HepG2 (cell line): ENCODE measurements around the gene TNFAIP2. TPM values are rescaled to one million over a fixed set of nuclear protein-coding genes. Genes with fewer than 3 reads are reported as not detected.

Experiments
- CHCHD3 ChIP-seq: sonication (generic); formaldehyde crosslinking; IDR thresholded peaks from 2 replicates; pipeline ENCODE4 v1.8.0; 2022; ENCODE audit warnings: mild to moderate bottlenecking, missing genetic modification reagents, moderate library complexity
- MTF1 ChIP-seq: sonication (generic); formaldehyde crosslinking; IDR thresholded peaks from 2 replicates; pipeline ENCODE4 v1.5.0; 2020; ENCODE audit warnings: missing genetic modification reagents
- NAIF1 ChIP-seq: sonication (generic); formaldehyde crosslinking; IDR thresholded peaks from 2 replicates; pipeline ENCODE4 v1.5.0; 2020; ENCODE audit warnings: mild to moderate bottlenecking, missing genetic modification reagents, borderline replicate concordance
- NR3C1 ChIP-seq: sonication (generic); formaldehyde crosslinking; IDR thresholded peaks from 2 replicates; pipeline ENCODE4 v1.4.0; 2020; ENCODE audit warnings: missing genetic modification reagents
- PHF21A ChIP-seq: sonication (generic); formaldehyde crosslinking; IDR thresholded peaks from 2 replicates; pipeline ENCODE4 v1.5.0; 2020; ENCODE audit warnings: mild to moderate bottlenecking, missing genetic modification reagents
- SRSF4 ChIP-seq: fragments of 200-400 bp; formaldehyde crosslinking; IDR thresholded peaks from one replicate; pipeline ENCODE4 v1.6.1; 2018; ENCODE audit warnings: mild to moderate bottlenecking, low read depth, low read length, moderate library complexity; ENCODE audit not compliant: poor library complexity, severe bottlenecking
- SRY ChIP-seq: sonication (generic); formaldehyde crosslinking; IDR thresholded peaks from 2 replicates; pipeline ENCODE4 v1.8.0; 2022; ENCODE audit warnings: mild to moderate bottlenecking, missing genetic modification reagents
- ZBTB34 ChIP-seq: sonication (generic); formaldehyde crosslinking; IDR thresholded peaks from 2 replicates; pipeline ENCODE4 v1.8.0; 2022; ENCODE audit warnings: mild to moderate bottlenecking, missing genetic modification reagents
- ZC3H4 ChIP-seq: sonication (generic); formaldehyde crosslinking; IDR thresholded peaks from 2 replicates; pipeline ENCODE4 v1.4.0; 2020; ENCODE audit warnings: missing genetic modification reagents, borderline replicate concordance
- ZFP36L1 ChIP-seq: sonication (generic); formaldehyde crosslinking; IDR thresholded peaks from 2 replicates; pipeline ENCODE4 v1.8.0; 2022; ENCODE audit warnings: mild to moderate bottlenecking, missing genetic modification reagents, moderate library complexity
- ZNF484 ChIP-seq: sonication (generic); formaldehyde crosslinking; IDR thresholded peaks from 2 replicates; pipeline ENCODE4 v1.5.1; 2020; ENCODE audit warnings: mild to moderate bottlenecking, low read depth, missing genetic modification reagents, borderline replicate concordance
- ZNF605 ChIP-seq: sonication (generic); formaldehyde crosslinking; IDR thresholded peaks from 2 replicates; pipeline ENCODE4 v1.8.0; 2022; ENCODE audit warnings: mild to moderate bottlenecking, missing genetic modification reagents
- ZNF710 ChIP-seq: sonication (generic); formaldehyde crosslinking; IDR thresholded peaks from 2 replicates; pipeline ENCODE4 v1.5.0; 2020; ENCODE audit warnings: mild to moderate bottlenecking, missing genetic modification reagents, borderline replicate concordance
- ZNF737 ChIP-seq: sonication (generic); formaldehyde crosslinking; IDR thresholded peaks from 2 replicates; pipeline ENCODE4 v1.5.0; 2020; ENCODE audit warnings: missing genetic modification reagents, mild to moderate bottlenecking, borderline replicate concordance
- ZNF747 ChIP-seq: sonication (generic); formaldehyde crosslinking; IDR thresholded peaks from 2 replicates; pipeline ENCODE4 v1.8.1; 2023; ENCODE audit warnings: missing genetic modification reagents, mild to moderate bottlenecking, borderline replicate concordance
- ZNF772 ChIP-seq: sonication (generic); formaldehyde crosslinking; IDR thresholded peaks from 2 replicates; pipeline ENCODE4 v1.5.0; 2020; ENCODE audit warnings: mild to moderate bottlenecking, missing genetic modification reagents
- ZNF83 ChIP-seq: sonication (generic); formaldehyde crosslinking; IDR thresholded peaks from 2 replicates; pipeline ENCODE4 v1.4.0; 2020; ENCODE audit warnings: missing genetic modification reagents, mild to moderate bottlenecking, borderline replicate concordance
- ZSCAN20 ChIP-seq: sonication (generic); formaldehyde crosslinking; IDR thresholded peaks from 2 replicates; pipeline ENCODE4 v1.4.0; 2020; ENCODE audit warnings: missing genetic modification reagents, mild to moderate bottlenecking, borderline replicate concordance
- polyA plus RNA-seq, 8 experiments: library from polyadenylated mRNA; depleted of rRNA in 3 of 8; stranded (reverse) in 7 of 8; unstranded in 1 of 8; fragments of >200 nt; fragmentation: Illumina TruSeq in 4 of 8; extraction: Trizol in 4 of 8; gene quantifications; 2 replicates each; pipeline versions ENCODE4 v1.2.1 to v1.2.3, GENCODE V29; 2011 to 2016; ENCODE audit warnings: low read depth in 4 of 8, missing spikeins in 1 of 8, mixed read lengths in 1 of 8; ENCODE audit not compliant: insufficient read depth in 1 of 8
- total RNA-seq, 5 experiments: library from RNA; depleted of rRNA; stranded (reverse); fragments of >200 nt; fragmentation: Illumina TruSeq; extraction: Trizol; gene quantifications; 2 replicates each; pipeline ENCODE4 v1.2.3, GENCODE V29; 2016; ENCODE audit warnings: low read depth in 1 of 5
- TF ChIP-seq, protein P1 (sequence below): sonication (generic); formaldehyde crosslinking; IDR thresholded peaks from 2 replicates; pipeline ENCODE4 v1.5.0; 2020; ENCODE audit warnings: missing genetic modification reagents
- TF ChIP-seq, protein P2 (sequence below): sonication (generic); formaldehyde crosslinking; IDR thresholded peaks from 2 replicates; pipeline ENCODE4 v1.4.0; 2020; ENCODE audit warnings: mild to moderate bottlenecking, missing genetic modification reagents
- TF ChIP-seq, protein P3 (sequence below): sonication (generic); formaldehyde crosslinking; IDR thresholded peaks from 2 replicates; pipeline ENCODE4 v1.8.0; 2022; ENCODE audit warnings: mild to moderate bottlenecking, missing genetic modification reagents; ENCODE audit not compliant: insufficient replicate concordance

Gene TNFAIP2
- total and polyA plus RNA-seq, 2 of the 13 experiments (the other 11 are each of a cell fraction or from before 2014, with no cell fraction given), result 0.46 to 1.5 TPM

GRCh38 chr14:103099081-103099732 lies 24.1 kb upstream of the TNFAIP2 start (continued):
- peak; percentile 86 for TF ChIP-seq ZNF710
- TF ChIP-seq NR3C1 (CRISPR knock-in tag), result no peak
- TF ChIP-seq, protein P1, sequence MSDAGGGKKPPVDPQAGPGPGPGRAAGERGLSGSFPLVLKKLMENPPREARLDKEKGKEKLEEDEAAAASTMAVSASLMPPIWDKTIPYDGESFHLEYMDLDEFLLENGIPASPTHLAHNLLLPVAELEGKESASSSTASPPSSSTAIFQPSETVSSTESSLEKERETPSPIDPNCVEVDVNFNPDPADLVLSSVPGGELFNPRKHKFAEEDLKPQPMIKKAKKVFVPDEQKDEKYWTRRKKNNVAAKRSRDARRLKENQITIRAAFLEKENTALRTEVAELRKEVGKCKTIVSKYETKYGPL, result no peak
- TF ChIP-seq, protein P2, sequence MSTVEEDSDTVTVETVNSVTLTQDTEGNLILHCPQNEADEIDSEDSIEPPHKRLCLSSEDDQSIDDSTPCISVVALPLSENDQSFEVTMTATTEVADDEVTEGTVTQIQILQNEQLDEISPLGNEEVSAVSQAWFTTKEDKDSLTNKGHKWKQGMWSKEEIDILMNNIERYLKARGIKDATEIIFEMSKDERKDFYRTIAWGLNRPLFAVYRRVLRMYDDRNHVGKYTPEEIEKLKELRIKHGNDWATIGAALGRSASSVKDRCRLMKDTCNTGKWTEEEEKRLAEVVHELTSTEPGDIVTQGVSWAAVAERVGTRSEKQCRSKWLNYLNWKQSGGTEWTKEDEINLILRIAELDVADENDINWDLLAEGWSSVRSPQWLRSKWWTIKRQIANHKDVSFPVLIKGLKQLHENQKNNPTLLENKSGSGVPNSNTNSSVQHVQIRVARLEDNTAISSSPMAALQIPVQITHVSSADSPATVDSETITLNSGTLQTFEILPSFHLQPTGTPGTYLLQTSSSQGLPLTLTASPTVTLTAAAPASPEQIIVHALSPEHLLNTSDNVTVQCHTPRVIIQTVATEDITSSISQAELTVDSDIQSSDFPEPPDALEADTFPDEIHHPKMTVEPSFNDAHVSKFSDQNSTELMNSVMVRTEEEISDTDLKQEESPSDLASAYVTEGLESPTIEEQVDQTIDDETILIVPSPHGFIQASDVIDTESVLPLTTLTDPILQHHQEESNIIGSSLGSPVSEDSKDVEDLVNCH (CRISPR knock-in tag), result no peak
- TF ChIP-seq ZNF747 (CRISPR knock-in tag), result peak; percentile 86; the same call in 1 of the 2 replicates
- TF ChIP-seq ZNF605 (CRISPR knock-in tag), result peak; percentile 77; the same call in 1 of the 2 replicates
- TF ChIP-seq ZBTB34 (CRISPR knock-in tag), result peak; percentile 87
- no peak for TF ChIP-seq MTF1 (CRISPR knock-in tag)
- no peak for TF ChIP-seq ZFP36L1 (CRISPR knock-in tag)
- no peak for TF ChIP-seq SRY (CRISPR knock-in tag)
- TF ChIP-seq, protein P3, sequence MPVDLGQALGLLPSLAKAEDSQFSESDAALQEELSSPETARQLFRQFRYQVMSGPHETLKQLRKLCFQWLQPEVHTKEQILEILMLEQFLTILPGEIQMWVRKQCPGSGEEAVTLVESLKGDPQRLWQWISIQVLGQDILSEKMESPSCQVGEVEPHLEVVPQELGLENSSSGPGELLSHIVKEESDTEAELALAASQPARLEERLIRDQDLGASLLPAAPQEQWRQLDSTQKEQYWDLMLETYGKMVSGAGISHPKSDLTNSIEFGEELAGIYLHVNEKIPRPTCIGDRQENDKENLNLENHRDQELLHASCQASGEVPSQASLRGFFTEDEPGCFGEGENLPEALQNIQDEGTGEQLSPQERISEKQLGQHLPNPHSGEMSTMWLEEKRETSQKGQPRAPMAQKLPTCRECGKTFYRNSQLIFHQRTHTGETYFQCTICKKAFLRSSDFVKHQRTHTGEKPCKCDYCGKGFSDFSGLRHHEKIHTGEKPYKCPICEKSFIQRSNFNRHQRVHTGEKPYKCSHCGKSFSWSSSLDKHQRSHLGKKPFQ (CRISPR knock-in tag), result no peak
- TF ChIP-seq ZNF737 (CRISPR knock-in tag), result no peak
- peak; percentile 44; the same call in 1 of the 2 replicates for TF ChIP-seq ZNF772 (CRISPR knock-in tag)
- TF ChIP-seq SRSF4, result no peak
- TF ChIP-seq NAIF1 (CRISPR knock-in tag), result no peak
- TF ChIP-seq ZNF83 (CRISPR knock-in tag), result no peak
- TF ChIP-seq ZSCAN20, result peak; percentile 73; the same call in 1 of the 2 replicates
- peak; percentile 26; the same call in 1 of the 2 replicates for TF ChIP-seq ZC3H4
- no peak for TF ChIP-seq CHCHD3 (CRISPR knock-in tag)
- peak; percentile 96 for TF ChIP-seq PHF21A (CRISPR knock-in tag)
- no peak for TF ChIP-seq ZNF484 (CRISPR knock-in tag)
